Hematopoietic multipotent progenitor cell treated with erythropoietin and hydrocortisone succinate and interleukin-3 and kit ligand, for 6 days (in vitro differentiated cells): ENCODE measurements around the gene TRMT2A.
A peak's percentile ranks its signal among the peaks of the same experiment; 100 is the strongest.
"Not testable (repeated sequence)": the region's sequence is repeated elsewhere in the genome, so short reads cannot be mapped to it uniquely, and the experiment has no call there.

Experiments used
- DNase-seq: peaks from one replicate; pipeline ENCODE4 v3.0.0-alpha.2; 2015

The TRMT2A gene, protein sequence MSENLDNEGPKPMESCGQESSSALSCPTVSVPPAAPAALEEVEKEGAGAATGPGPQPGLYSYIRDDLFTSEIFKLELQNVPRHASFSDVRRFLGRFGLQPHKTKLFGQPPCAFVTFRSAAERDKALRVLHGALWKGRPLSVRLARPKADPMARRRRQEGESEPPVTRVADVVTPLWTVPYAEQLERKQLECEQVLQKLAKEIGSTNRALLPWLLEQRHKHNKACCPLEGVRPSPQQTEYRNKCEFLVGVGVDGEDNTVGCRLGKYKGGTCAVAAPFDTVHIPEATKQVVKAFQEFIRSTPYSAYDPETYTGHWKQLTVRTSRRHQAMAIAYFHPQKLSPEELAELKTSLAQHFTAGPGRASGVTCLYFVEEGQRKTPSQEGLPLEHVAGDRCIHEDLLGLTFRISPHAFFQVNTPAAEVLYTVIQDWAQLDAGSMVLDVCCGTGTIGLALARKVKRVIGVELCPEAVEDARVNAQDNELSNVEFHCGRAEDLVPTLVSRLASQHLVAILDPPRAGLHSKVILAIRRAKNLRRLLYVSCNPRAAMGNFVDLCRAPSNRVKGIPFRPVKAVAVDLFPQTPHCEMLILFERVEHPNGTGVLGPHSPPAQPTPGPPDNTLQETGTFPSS

DNA sequence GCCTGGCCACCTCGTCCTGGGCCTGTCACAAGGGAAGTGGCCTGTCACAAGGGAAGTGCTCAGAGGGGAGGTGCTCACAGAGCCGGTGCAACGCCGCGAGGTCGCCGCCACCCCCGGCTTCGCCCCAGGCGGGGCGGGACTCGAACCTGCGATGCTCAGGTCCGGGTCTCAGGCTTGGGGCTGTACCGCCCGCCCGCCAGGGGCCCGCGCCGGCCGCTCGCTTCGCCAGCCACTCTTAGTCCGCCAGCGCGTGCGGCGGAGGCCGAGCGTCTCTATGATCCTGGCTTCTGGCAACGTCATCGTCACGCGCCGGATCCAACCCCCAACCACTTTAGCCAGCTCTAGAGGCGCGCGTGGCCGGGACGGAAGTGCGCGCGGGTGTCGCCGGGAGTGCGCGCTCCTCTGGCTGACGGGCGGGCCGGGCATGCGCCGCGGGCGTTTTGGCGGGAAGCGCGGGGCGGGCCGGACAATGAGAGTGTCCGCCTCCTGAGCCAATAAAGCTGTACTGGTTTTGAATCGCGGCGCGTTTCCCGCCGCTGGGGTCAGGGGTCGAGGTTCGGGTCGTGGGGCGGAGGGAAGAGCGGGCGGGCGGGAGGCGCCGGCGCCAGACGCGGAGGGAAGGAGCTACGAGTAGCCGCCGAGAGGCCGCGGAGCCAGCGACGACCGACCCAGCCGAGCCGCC is at the start of gene TRMT2A:
TRMT2A (minus strand) TSS at position 276 of the 682 bp plus-strand sequence. CDS start 320 bp downstream, outside the sequence.
- peak; percentile 98 for DNase-seq

DNA sequence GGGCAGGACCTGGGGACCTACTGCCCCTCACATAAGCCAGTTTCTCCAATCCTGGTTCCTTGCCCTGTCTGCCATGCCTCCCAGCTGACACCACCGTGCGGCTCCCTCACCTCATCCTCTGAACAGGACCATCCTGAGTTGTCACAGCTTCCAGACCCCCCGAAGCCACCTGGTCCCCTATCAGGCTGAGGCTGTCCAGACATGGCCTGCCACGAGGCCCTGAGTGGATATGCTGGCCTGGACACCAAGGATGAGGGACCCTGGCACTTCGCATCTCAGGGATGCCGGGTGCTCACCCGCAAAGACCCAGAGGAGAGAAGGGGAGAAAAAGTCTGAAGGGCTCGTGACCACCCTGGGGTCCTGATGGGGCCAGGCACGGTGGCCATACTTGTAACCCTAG is 49.7 kb upstream of the TRMT2A start:
- no peak for DNase-seq

DNA sequence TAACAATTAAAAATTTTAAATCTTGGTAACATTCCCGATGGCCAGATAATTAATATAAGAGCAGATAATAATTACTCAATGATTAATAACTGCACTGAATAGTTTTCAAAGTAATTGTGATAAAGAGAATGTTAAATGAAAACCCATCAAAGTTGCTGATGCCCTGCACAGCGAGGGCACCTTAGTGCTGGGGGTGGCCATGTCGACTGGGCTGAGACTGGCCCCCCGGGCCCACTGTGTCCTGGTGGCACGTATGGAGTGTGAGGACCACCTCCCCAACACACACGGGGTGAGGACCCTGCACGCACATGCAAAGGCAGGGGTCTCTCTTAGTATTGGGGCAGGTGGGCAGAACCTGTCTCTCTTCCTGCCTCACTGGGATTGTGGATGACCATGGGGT is 48.9 kb upstream of the TRMT2A start:
- DNase-seq = no peak

DNA sequence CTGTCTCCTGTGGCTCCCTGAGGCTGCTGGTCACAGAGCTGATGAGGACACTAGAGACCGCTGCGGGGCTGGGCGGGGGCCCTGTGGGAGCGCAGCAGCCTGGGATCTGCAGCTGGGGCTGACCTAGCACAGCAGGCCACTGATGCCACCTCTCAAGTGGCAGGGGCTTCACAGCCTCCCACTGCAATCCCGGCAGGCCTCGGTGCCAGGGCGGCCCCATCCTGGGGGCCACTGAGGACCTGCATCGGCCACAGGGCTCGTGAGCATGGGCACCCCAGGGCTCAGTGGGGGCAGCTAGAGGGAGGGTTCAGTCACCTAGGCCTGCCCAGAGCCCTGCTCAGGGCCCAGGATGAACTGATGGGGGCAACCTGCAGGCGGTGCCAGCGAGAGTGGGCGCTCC is 48.4 kb upstream of the TRMT2A start:
- no peak for DNase-seq

DNA sequence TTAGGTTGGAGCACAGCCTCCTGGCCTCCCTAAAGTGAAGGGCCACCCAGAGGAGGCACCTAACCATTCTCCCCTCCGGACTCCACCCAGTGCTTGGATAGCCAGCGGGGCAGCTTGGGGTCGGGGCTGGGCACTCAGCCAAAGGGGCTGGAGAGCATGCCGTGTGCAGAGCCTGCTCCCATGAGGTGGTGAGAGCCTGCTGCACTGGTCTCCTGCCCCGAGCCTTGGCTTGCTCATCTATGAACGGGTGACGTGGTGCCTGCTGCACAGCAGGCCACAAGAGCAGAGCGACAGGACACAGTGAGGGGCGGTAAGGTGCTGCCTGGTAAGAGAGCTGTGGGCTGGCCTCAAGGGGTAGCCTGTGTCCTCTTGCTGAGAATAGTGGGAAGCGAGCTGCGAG is 47.8 kb upstream of the TRMT2A start:
- DNase-seq = no peak

DNA sequence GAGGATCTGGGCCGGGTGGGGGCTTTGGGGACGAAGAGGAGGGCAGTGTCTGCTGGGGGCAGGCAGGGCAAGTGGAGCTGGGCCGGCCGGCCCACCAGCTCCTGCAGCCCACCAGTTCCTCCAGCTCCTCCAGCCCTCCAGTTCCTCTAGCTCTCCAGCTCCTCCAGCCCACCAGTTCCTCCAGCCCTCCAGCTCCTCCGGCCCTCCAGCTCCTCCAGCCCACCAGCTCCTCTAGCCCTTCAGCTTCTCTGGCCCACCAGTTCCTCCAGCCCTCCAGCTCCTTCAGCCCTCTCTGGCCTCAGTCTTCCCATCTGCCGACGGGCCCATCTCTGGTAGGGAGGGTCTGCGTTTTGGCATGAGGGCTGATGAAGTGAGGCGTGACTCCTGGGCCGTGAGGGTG is 43.0 kb upstream of the TRMT2A start:
- no peak for DNase-seq

DNA sequence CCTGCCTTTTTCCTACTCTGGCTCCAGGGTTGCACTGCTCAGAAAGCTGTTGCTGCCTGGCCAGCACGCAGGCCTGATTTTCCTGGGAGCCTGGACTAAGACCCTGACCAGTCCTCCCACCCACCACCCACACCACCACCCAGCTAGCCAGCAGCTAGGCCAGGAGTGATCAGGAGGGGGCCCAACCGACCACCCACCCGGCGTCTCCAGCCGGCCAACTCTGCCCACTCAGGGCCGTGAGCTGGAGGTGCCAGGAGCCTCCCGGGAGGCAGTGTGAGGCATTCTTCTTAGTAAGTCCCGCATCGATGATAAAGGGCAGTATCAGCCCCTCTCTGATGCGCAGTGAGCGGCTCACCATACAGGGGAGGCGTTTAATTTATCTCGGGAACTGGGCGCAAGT is 42.5 kb upstream of the TRMT2A start:
- not testable (repeated sequence) for DNase-seq

DNA sequence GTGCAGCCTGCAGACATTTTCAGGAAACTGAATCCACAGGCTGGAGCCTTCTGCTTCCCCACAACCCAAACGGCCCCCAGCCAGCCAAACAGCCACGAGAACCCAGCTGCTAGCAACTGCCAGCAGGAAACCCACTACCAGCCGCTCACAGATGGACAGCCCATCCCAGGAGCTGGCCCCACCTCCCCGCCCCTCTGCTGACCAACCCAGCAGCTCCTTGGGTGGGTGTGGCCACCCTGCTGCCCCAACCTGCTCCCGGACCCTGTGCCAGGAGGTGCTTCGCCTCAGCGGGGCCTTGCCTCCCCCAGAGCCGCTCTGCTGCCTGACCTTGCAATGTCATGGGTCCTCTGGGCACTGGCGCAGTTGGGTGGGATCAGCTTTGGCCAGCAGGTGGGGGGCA is 42.0 kb upstream of the TRMT2A start:
- peak; percentile 46 for DNase-seq

DNA sequence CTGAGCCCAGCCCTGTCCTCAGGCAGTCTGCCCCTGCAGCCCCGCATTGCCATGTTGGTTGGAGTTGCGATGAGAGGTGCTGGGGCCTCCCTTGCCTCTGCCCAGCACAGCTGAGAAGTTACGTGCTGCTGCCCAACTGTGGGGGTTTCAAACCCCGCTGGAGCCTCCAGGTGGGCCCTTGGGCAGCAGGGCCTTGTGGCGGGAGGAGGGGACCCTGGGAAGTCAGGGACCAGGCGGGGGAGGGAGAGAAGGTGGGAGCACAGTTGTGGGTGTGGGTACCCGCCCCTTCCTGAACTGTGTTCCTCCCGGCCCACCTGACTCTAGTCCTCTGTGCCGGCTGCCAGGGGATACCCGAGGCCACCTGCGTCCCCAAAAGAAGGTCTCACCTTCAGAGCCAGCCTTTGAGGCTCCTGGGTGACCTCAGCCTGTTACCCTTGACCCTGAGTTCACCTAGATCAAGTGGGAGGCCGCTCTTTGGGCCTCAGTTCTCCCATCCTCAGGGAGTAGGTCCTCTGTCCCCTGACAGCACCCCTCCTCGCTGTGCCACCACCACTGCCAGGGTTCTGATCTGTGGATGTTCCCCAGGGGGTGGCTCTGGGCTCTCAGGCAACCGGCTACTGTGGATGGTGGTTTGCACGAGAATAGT is 41.5 kb upstream of the TRMT2A start:
- no peak for DNase-seq

DNA sequence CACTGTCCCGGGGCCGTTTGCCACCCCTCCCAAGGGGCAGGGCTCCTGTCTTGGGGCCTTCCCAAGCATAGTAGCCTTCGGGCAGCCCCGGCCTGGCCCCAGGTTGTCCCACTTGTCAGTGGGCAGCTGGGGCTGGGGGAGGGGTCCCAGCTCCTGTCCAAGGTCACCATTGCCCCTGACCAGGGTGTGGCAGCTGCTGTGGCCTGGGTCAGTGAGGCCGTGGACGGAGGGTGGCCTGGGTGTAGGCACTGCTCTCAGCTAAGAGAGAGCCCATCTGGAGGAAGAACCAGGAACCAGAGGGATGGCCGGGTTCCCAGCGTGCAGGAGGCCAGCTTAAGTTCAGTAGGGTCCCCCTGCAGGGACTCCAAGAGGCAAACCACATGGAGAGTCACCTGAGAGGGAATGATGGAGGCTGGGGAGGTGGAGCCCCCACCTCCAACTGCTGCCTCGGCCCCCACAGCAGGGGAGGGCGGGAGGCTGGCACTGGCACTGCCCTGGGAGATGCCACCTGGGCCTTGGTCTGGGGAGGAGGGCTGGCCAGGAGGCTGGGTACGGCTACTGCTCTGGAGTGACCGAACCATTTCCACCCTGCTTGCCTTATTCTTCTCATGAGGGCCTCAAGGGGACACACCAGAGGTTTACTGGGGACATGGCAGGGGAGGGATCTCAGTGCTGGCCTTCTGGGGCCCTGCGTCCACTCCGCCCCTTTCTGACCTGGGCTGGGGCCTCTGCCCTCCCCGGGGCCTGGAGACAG is 40.6 kb upstream of the TRMT2A start:
- no peak for DNase-seq

DNA sequence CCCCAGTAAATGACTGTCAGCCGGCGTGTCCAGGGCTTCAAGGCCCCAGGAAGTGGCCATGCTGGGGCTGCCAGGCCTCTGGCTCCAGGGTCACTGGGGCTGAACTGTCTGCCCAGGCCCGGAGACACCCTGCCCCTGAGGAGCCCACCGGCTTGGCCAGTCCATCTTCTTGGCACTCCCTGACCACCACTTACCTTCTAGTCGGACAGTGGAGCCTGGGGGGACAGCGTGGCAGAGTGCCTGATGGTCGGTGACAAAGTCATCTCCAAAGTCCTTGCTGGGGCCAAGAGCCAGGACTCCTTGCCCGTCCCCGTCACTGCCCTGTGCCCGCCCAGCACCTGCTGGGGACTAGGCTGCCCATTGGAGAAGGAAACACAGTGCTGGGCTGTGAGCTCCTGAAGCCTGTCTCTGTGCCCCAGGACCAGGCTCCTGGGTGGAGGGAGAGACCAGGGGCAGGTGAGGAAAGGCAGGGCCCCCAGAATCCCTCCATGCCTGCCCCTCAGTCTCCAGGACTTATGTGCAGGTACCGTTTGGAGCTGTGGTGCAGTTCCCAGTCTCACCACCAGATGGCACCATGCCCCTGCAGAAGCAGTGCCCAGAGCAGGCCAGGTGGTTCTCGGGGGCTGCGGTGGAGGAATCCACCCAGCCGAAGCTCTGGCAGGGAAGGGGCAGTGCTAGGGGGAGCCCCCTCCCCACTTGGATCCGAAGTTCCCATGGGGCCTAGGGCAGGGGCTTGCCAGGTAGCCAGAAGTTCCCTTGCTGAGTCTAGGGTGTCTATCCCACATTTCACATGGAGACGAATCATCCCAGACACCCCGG is 39.8 kb upstream of the TRMT2A start:
- peak; percentile 79 for DNase-seq

DNA sequence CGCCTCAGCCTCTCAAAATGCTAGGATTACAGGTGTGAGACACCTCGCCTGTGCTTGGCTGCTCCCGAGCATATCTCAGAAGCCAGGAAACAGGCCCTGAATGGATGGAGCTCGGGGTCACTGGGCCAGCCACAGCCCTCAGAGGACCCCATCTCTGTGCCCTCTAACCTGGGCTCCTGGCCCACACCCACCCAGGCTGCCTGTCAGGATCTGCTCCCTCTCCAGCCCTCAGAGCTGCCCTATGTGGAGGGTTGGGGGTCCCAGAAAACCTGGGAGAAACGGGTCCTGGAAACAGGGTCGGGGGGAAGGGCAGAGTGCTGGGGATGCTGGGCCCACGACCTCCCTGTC is 39.0 kb upstream of the TRMT2A start:
- DNase-seq = no peak

DNA sequence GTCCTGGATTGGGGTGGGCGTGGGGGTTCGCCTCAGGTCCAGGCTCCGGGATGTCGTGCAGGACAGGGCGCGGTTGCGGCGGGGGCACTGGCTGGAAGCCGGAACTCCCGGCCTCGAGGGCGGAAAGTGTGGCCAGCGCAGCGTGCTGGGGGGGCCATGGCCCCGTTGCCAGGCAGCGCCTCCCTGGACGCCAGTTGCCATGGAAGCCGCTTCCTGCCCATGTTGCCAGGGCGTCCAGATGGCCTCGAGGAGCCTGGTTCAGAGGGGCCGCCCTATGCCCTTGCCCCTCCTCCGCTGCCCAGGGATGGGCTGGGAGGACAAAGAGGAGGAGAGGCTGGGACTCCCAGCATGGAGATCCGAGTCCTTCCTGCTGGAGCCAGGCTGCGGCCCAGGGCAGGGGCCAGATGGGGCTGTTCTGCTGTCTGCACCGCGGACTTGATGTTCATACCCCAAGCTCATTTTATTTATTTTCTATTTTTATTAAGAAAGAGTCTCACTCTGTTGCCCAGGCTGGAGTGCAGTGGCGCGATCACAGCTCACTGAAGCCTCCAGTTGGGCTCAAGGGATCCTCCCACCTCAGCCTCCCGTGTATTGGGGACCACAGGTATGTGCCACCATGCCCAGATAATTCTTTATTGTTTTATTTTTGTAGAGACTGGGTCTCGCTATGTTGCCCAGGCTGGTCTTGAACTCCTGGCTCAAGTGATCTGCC is 38.5 kb upstream of the TRMT2A start:
- peak; percentile 27 for DNase-seq

DNA sequence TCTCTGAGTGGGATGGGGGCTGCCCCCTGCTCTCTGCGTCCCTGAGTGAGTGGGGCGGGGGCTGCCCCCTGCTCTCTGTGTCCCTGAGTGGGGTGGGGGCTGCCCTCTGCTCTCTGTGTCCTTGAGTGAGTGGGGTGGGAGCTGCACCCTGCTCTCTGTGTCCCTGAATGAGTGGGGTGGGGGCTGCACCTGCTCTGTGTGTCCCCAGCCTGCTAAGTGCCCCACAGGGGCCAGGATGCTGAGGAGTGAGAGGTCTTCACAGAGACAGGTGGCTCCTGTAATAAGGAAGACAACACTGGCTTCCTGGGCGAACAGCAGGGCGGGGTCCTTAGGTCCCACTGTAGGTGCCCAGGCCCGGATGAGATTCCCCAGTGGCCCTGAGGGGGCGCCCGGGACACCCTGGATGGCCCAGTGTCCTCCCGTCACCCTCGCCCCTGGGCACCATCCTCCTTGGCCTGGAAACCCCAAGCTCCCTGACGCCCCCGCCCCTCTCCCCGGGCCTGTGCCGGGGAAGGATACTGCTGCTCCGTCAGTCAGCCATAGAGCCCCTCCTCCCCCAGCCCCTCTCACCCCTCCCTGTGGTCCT is 37.7 kb upstream of the TRMT2A start:
- no peak for DNase-seq

DNA sequence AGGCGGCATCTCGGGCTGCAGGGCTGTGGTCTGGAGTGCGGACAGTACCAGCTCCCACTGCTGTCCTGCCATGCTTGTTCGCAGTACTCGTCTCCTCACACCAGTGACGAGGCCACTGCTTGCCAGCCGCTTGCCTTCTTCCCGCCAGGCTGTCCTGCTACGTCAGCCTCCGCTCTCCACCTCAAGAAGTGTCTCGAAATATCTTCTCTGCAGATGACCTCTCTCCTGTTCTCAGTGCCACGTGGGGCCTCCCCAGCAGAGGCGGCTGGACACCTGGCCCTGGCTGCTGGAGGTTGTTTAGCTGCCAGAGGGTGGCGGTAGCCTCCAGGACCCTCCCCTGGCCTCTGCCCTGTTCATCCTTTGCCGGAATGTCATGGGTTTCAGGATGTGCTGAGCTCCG is 36.9 kb upstream of the TRMT2A start:
- no peak for DNase-seq

DNA sequence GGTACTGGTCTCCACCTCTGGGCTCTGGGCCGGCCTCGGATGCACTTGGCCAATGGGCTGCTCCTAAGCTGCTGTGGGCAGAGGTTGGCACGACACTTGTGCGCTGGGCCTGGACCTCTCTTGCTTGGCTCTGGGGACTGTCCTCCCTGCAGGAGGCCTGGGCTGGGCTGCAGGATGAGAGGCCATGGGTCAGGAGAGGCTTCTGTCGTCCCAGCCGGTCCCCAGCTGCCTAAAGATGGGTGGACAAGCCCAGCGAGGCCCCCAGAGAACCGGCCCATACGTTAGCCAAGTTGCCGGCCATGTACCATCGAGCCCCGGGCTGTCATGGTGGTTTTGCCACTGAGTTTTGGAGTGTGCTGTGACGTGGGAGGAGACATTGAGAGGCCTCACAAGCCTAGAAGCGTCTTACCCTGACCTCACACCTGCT is 35.5 kb upstream of the TRMT2A start:
- DNase-seq = no peak

DNA sequence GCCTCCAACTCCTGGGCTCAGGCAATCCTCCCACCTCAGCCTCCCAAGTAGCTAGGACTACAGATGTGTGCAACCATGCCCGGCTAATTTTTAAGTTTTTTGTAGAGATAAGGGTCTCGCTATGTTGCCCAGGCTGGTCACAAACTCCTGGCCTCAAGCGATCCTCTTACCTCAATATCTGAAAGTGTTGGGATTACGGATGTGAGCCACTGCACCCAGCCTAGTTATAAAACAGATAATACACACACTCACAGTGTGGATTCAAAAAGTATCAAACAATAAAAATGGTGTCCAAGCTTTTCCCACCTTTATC is 34.2 kb upstream of the TRMT2A start:
- no peak for DNase-seq

DNA sequence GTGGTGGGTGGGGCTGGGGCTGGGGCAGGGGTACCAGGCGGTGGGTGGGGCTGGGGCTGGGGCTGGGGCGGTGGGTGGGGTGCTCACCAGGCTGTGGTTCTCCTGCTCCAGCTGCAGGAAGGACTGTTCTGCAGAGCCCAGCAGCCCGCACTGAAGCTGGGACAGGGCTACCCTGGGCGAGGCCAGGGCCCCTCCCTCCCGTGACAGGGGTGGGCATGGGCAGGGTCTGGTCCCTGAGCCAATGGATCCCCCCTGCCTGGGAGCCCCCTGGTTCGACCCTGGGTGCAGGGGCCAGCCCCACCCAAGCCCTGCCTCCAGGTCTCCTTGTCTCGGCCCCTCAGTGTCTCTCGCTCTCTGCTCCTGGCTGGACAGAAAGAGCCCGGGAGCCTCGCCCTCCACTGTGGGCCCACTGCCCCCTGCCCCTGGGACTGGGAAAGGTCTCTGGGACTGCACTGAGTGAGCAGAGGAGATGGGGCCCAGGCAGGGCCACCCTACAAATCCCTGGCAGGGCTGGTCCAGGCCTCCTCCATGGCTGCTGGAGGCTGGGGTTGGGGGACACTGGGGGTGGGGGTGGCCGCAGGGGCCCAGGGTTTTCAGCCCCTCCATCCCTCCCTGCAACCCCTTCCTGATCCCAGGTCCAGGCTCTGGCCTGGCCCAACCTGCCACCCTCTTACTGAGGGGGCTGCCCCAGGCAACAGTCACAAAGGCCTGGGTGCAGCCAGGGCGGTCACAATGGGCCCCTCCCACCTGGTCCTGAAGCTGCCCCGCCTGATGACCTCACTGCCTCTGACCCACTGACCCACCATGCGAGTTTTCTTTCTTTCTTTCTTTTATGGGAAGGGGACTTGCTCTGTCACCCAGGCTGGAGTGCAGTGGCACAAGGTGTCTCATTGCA is 33.6 kb upstream of the TRMT2A start, which contains the start of gene CCDC188:
CCDC188 (minus strand) TSS at position 675 of the 895 bp plus-strand sequence; CDS start at position 606, 69 bp downstream.
- DNase-seq = no peak
